ENCODE data around the gene PRKCD.

Gene PRKCD

GRCh38 chr3:53221827-53222182 is 60.8 kb downstream of the PRKCD start:
- no peak for DNase-seq (ENCODE audit: low read depth)
- H3K4me3 ChIP-seq (ENCODE audit: low read depth, low read length) = no peak overlapping the region
- no peak for TF ChIP-seq CTCF (conservative IDR thresholded peaks at IDR 0.05; ENCODE audit: low read depth, low read length)

GRCh38 chr3:53222183-53222901 is 61.3 kb downstream of the PRKCD start:
- TF ChIP-seq CTCF (conservative IDR thresholded peaks at IDR 0.05; ENCODE audit: low read depth, low read length) = no peak
- no peak for DNase-seq (ENCODE audit: low read depth)
- no peak overlapping the region for H3K4me3 ChIP-seq (ENCODE audit: low read depth, low read length)

GRCh38 chr3:53223025-53223424 is 62.0 kb downstream of the PRKCD start:
- TF ChIP-seq CTCF (conservative IDR thresholded peaks at IDR 0.05; ENCODE audit: low read depth, low read length) = no peak
- no peak for DNase-seq (ENCODE audit: low read depth)
- no peak overlapping the region for H3K4me3 ChIP-seq (ENCODE audit: low read depth, low read length)

GRCh38 chr3:53223541-53223966 is 62.5 kb downstream of the PRKCD start:
- H3K4me3 ChIP-seq (ENCODE audit: low read depth, low read length) = no peak overlapping the region
- DNase-seq (ENCODE audit: low read depth) = no peak
- no peak for TF ChIP-seq CTCF (conservative IDR thresholded peaks at IDR 0.05; ENCODE audit: low read depth, low read length)

GRCh38 chr3:53224026-53224425 is 63.0 kb downstream of the PRKCD start:
- no peak for DNase-seq (ENCODE audit: low read depth)
- no peak for TF ChIP-seq CTCF (conservative IDR thresholded peaks at IDR 0.05; ENCODE audit: low read depth, low read length)
- no peak overlapping the region for H3K4me3 ChIP-seq (ENCODE audit: low read depth, low read length)

GRCh38 chr3:53224536-53224935 is 63.5 kb downstream of the PRKCD start:
- TF ChIP-seq CTCF (conservative IDR thresholded peaks at IDR 0.05; ENCODE audit: low read depth, low read length) = no peak
- no peak for DNase-seq (ENCODE audit: low read depth)
- H3K4me3 ChIP-seq (ENCODE audit: low read depth, low read length) = no peak overlapping the region

- no peak for DNase-seq (ENCODE audit: low read depth)
- H3K4me3 ChIP-seq (ENCODE audit: low read depth, low read length) = no peak overlapping the region
- no peak for TF ChIP-seq CTCF (conservative IDR thresholded peaks at IDR 0.05; ENCODE audit: low read depth, low read length)
Observed at GRCh38 chr3:53225181-53225580, 64.2 kb downstream of the PRKCD start.
